Ascending aorta (tissue), 2 donors: Measurements from ENCODE around the gene C1orf116. TPM values are rescaled to one million over a fixed set of nuclear protein-coding genes. Genes with fewer than 3 reads are reported as not detected.

ENCODE experiments used
- DNase-seq, 2 donors: peaks; one replicate each; pipeline ENCODE4 v3.0.0-alpha.2; 2019; ENCODE audit warnings: low spot score in 2 of 2
- H3K27ac ChIP-seq, 2 donors: fragments of 200-600 bp; sonication (generic); one replicate each; pipeline ENCODE4 v1.5.1; 2016 to 2017; ENCODE audit warnings: mild to moderate bottlenecking in 1 of 2
- H3K27me3 ChIP-seq: fragments of 200-600 bp; sonication (generic); one replicate; pipeline ENCODE4 v1.5.1; 2017
- H3K36me3 ChIP-seq, 2 donors: fragments of 200-600 bp; sonication (generic); one replicate each; pipeline ENCODE4 v1.5.1; 2016
- H3K4me1 ChIP-seq, 2 donors: fragments of 200-600 bp; sonication (generic); one replicate each; pipeline ENCODE4 v1.5.1; 2016 to 2017; ENCODE audit warnings: mild to moderate bottlenecking in 1 of 2
- H3K4me3 ChIP-seq, 2 donors: fragments of 200-600 bp; sonication (generic); one replicate each; pipeline ENCODE4 v1.5.1; 2016 to 2017; ENCODE audit warnings: mild to moderate bottlenecking in 1 of 2
- H3K9me3 ChIP-seq, 2 donors: fragments of 200-600 bp; sonication (generic); one replicate each; pipeline ENCODE4 v1.5.1; 2016
- intact Hi-C: fragments of 100-400 bp; cut with DNase I; formaldehyde crosslinking; loops from one replicate; pipeline ENCODE4 v1.15.1; 2023
- total RNA-seq: library from RNA; depleted of rRNA; stranded (reverse); fragments of >200 nt; gene quantifications from one replicate; pipeline ENCODE4 v1.1.0, GENCODE V29; 2016
- TF ChIP-seq, protein P1 (sequence below), 3 experiments: fragments of 200-600 bp in 2 of 3; fragments of 450-650 bp in 1 of 3; sonication (generic) in 2 of 3; IDR thresholded peaks; one replicate each; pipeline ENCODE4 v1.5.1; 2016 to 2019; ENCODE audit warnings: antibody characterized with exemption in 3 of 3, mild to moderate bottlenecking in 1 of 3, moderate library complexity in 1 of 3

C1orf116 gene
- total RNA-seq, 1 donor from 2014 or later: not detected

DNA sequence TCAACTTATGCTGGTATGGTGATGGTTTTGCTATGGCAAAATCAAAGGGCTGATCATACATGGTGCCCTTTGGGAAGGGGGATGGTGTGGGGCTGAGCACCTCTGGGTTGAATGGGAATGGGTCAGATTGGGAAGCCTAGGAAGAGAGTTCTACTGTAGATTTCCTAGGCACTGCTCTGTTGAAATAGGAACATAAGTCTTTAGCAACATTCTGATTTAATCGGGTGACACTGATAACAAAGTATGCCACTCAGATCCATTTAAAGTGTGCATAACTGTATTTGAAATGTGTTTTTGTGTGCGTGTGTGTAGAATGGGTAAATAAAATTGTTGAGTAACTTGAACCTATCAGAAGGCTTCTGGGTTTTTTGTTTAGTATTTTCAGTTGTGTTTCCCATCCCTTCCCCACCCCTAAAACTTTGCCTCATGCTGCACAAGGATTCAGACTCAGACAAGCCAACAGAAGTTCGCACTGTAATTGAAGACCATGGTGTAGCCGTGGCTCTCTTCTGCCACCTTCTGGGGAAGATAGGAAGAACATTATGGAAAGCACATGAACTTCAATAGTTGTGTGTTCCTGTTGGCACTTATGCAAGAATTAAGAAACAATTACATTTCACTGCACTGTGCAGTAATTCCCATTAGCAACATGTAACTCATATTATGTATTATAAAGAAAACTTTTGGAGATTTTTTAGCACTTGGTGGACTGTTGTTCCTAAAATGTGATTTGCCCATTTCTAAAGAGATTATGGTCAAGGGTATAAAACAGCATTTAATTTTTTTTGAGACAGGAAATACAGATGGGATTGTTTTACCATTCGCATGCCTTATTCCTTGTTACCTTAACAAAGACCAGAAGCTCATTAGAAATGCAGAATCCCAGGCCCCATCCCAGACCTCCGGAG lies 45.2 kb upstream of the C1orf116 start:
- H3K4me1 ChIP-seq: peaks cover 0 to 6% of the 10 kb centered on the region in 2 donors
- no peak overlapping the region for H3K4me3 ChIP-seq
- H3K27ac ChIP-seq: no peak overlapping the region
- TF ChIP-seq, protein P1, sequence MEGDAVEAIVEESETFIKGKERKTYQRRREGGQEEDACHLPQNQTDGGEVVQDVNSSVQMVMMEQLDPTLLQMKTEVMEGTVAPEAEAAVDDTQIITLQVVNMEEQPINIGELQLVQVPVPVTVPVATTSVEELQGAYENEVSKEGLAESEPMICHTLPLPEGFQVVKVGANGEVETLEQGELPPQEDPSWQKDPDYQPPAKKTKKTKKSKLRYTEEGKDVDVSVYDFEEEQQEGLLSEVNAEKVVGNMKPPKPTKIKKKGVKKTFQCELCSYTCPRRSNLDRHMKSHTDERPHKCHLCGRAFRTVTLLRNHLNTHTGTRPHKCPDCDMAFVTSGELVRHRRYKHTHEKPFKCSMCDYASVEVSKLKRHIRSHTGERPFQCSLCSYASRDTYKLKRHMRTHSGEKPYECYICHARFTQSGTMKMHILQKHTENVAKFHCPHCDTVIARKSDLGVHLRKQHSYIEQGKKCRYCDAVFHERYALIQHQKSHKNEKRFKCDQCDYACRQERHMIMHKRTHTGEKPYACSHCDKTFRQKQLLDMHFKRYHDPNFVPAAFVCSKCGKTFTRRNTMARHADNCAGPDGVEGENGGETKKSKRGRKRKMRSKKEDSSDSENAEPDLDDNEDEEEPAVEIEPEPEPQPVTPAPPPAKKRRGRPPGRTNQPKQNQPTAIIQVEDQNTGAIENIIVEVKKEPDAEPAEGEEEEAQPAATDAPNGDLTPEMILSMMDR (IDR thresholded peaks at IDR 0.05): peak; percentile 78 to 87 (median 80)
- H3K36me3 ChIP-seq: peaks cover 0 to 3% of the 10 kb centered on the region in 2 donors
- no peaks in the 10 kb centered on the region for H3K9me3 ChIP-seq
- intact Hi-C loops: loop anchor here (1.0 kb wide), 2 partner anchors 23 to 27 kb away; no protein-coding TSS in a partner anchor
- peak in 1 of 2 donors; percentile 81 for DNase-seq
- no peaks in the 10 kb centered on the region for H3K27me3 ChIP-seq

DNA sequence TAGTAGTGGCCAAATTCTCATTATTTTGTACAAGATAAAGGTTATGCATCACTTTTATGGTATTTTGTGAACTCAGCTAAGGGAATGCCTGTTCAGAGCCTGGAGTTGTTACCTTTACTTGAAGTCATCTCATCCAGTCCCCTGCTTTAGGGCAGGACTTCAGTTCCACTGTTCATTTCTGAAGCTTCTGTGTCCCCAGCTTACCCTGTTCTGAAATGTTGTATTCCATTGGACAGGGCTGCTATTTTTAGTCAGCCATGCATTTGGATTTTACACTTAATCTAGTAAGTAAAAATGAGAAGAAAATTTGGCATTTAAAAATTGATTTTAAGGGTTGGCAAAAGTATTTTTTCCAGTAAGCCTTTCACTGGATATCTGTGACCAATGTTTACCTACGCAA lies 44.5 kb upstream of the C1orf116 start:
- TF ChIP-seq, protein P1 (IDR thresholded peaks at IDR 0.05): no peak
- Histone ChIP-seq H3K27me3 (no peaks in the 10 kb centered on the region), H3K9me3 (no peaks in the 10 kb centered on the region), H3K4me1 (peaks cover 0 to 6% of the 10 kb centered on the region in 2 donors), H3K4me3 (no peak overlapping the region), H3K36me3 (peaks cover 0 to 6% of the 10 kb centered on the region in 2 donors), H3K27ac (no peak overlapping the region)
- DNase-seq: no peak
- intact Hi-C loops: loop anchor here (1.0 kb wide), 2 partner anchors 23 to 27 kb away; no protein-coding TSS in a partner anchor

DNA sequence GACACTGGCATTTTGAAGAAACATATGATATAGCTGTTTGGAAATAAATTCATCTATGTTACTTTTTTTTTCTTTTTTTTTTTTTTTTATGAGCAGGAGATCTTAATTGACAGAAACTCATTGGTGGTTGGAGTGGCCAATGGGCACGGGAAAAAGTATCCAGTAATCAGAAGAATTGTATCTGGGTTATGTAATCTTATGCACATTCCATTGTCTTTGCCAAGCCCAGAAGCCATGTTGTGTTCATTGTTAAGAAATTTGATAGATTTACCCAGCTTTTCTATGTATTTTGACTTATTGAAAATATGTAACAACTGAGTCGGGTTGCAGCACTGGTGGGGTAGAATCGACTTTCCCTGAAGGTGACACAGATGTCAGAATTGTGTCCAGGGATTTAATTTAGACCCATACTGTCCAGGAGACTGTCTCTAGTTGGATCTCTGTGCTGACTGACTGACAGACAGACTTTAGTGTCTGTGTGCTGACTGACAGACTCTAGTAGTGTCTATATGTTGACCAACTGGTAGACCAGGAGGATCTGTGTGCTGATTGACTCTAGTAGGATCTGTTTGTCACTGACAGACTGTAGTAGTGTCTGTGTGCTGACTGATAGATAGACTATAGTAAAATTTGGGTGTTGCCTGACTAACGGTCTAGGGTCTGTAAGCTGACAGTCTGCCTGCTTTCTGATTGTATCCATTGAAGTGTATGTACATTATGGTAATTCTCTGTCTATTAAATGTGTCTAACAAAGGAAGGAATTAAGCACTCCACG lies 43.8 kb upstream of the C1orf116 start:
- intact Hi-C loops: no loop called here
- Histone ChIP-seq H3K4me3 (no peak overlapping the region), H3K9me3 (no peaks in the 10 kb centered on the region), H3K36me3 (peaks cover 1 to 7% of the 10 kb centered on the region in 2 donors), H3K27me3 (no peaks in the 10 kb centered on the region), H3K4me1 (peaks cover 0 to 6% of the 10 kb centered on the region in 2 donors), H3K27ac (no peak overlapping the region)
- no peak for DNase-seq
- TF ChIP-seq, protein P1 (IDR thresholded peaks at IDR 0.05): no peak

DNA sequence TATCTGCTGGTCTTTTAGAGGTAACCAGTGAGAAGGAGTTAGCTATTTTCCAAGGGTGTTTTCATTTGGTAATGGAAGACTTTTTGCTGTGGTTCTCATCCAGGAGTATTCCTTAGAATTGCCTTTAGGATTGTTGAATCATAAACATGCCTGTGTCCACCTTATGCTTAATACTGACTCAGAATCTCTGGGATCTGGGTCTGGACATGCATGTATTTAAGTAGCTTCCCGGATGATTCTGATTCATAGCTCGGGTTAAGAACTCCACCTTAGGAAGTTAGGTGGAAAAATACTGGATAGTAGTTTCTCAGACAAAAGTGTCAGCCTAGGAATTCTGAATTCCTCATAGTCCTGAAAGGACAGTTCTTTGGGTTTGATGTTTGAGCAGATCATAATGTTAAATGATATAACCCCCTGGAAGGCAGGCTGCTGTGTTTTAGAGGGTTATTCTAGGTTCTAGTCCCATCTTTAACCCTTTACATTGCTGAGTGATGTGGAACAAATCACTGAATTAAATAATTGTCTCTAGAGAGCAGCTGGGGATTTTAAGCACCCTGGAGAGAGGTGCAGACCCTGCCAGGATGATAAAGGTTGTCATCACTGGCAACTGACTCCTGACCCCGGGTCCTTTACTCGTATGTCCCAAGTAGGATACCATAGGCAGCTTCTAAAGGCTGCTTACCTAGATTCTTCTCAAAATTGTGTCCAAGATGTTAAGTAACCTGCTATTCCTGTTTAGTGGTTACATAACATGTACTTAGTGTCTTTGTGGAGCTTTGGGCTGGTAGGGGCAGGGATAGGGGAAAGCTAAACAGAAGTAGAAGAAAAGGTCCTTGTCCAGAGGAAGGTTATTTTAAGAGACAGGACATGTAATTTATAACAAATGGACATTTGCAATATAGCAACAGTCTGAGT lies 41.6 kb upstream of the C1orf116 start:
- intact Hi-C loops: no loop called here
- H3K27ac ChIP-seq: no peak overlapping the region
- H3K4me1 ChIP-seq: peaks cover 0 to 6% of the 10 kb centered on the region in 2 donors
- H3K4me3 ChIP-seq: no peak overlapping the region
- no peak for DNase-seq
- no peaks in the 10 kb centered on the region for H3K9me3 ChIP-seq
- peaks cover 7 to 19% of the 10 kb centered on the region in 2 donors for H3K36me3 ChIP-seq
- TF ChIP-seq, protein P1 (IDR thresholded peaks at IDR 0.05): no peak
- H3K27me3 ChIP-seq: no peaks in the 10 kb centered on the region

DNA sequence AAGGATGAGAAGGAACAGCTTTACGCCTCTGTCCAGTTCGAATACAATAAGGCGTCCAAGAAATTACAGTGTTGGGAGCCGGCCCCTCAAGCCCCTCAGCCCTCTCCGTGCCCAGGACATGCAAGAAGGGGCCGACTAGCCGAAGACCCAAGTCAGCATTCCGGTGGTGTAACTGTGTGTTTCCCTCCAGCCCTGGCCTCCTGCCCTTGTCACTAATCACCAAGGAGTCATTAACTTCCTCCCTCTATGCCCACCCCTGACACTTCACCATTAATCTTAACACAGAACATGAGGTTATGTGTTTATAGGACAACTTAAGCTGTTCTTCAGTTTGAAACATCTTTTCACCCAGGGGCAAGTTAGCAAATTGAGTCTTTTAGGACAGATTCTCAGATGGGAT lies 39.7 kb upstream of the C1orf116 start:
- no peaks in the 10 kb centered on the region for H3K9me3 ChIP-seq
- intact Hi-C loops: no loop called here
- DNase-seq: no peak

More for the DNA sequence above, 39.7 kb upstream of the C1orf116 start:
- Histone ChIP-seq H3K4me1 (peaks cover 0 to 4% of the 10 kb centered on the region in 2 donors), H3K27ac (no peak overlapping the region), H3K27me3 (no peaks in the 10 kb centered on the region), H3K4me3 (no peak overlapping the region), H3K36me3 (peaks cover 12 to 39% of the 10 kb centered on the region in 2 donors)
- TF ChIP-seq, protein P1 (IDR thresholded peaks at IDR 0.05): no peak
